Neural crest cell (in vitro differentiated cells): ENCODE measurements around the gene AHNAK2. TPM values are rescaled to one million over a fixed set of nuclear protein-coding genes. Genes with fewer than 3 reads are reported as not detected.
"Not testable (repeated sequence)": the region's sequence is repeated elsewhere in the genome, so short reads cannot be mapped to it uniquely, and the experiment has no call there.

Experiments
- DNase-seq: peaks from one replicate; pipeline ENCODE4 v3.0.0; 2021; ENCODE audit warnings: low read depth, mixed read lengths, low spot score
- H3K27ac Mint-ChIP-seq: one replicate; pipeline ENCODE4 v1.8.0; 2021; ENCODE audit warnings: mild to moderate bottlenecking, mixed read lengths; ENCODE audit not compliant: unreplicated experiment
- H3K27me3 Mint-ChIP-seq: 2 replicates; pipeline ENCODE4 v1.8.0; 2021; ENCODE audit warnings: low read depth, mild to moderate bottlenecking, mixed read lengths
- H3K36me3 Mint-ChIP-seq: 2 replicates; pipeline ENCODE4 v1.8.0; 2021; ENCODE audit warnings: low read depth, mild to moderate bottlenecking, mixed read lengths
- H3K4me1 Mint-ChIP-seq: 2 replicates; pipeline ENCODE4 v1.8.0; 2021; ENCODE audit warnings: mixed read lengths
- H3K4me3 Mint-ChIP-seq: one replicate; pipeline ENCODE4 v1.8.0; 2021; ENCODE audit warnings: mild to moderate bottlenecking, mixed read lengths
- H3K9me3 Mint-ChIP-seq: 2 replicates; pipeline ENCODE4 v1.8.0; 2021; ENCODE audit warnings: mixed read lengths
- total RNA-seq: library from RNA; stranded (reverse); gene quantifications from 2 replicates; pipeline ENCODE4 v1.2.1, GENCODE V29; 2021
- TF ChIP-seq, protein P1 (sequence below): fragments of 200-600 bp; sonication (generic); conservative IDR thresholded peaks from 2 replicates; pipeline ENCODE4 v1.5.0; 2021; ENCODE audit warnings: antibody characterized with exemption, mild to moderate bottlenecking

The AHNAK2 gene
- total RNA-seq, 1 donor from 2014 or later = 1.4 TPM

DNA sequence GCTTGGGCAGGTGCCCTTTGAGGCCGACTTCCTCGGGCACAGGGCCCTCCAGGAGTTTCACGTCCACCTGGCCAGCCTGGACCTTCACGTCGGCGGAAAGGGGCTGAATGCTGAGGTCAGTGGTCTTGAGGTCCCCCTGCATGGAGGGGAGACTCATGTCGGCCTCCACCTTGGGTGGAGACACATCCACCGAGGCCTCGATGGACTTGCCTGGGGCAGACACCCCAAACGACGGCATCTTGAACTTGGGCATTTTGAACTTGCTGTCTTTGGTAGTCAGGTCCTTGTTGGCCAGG is 29.5 kb downstream of the AHNAK2 start:
- H3K27me3 Mint-ChIP-seq = no peaks in the 10 kb centered on the region
- TF ChIP-seq, protein P1, sequence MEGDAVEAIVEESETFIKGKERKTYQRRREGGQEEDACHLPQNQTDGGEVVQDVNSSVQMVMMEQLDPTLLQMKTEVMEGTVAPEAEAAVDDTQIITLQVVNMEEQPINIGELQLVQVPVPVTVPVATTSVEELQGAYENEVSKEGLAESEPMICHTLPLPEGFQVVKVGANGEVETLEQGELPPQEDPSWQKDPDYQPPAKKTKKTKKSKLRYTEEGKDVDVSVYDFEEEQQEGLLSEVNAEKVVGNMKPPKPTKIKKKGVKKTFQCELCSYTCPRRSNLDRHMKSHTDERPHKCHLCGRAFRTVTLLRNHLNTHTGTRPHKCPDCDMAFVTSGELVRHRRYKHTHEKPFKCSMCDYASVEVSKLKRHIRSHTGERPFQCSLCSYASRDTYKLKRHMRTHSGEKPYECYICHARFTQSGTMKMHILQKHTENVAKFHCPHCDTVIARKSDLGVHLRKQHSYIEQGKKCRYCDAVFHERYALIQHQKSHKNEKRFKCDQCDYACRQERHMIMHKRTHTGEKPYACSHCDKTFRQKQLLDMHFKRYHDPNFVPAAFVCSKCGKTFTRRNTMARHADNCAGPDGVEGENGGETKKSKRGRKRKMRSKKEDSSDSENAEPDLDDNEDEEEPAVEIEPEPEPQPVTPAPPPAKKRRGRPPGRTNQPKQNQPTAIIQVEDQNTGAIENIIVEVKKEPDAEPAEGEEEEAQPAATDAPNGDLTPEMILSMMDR = no peak
- no peak for DNase-seq
- H3K4me3 Mint-ChIP-seq = no peak overlapping the region
- no peaks in the 10 kb centered on the region for H3K36me3 Mint-ChIP-seq
- no peak overlapping the region for H3K27ac Mint-ChIP-seq
- no peaks in the 10 kb centered on the region for H3K4me1 Mint-ChIP-seq
- no peaks in the 10 kb centered on the region for H3K9me3 Mint-ChIP-seq

DNA sequence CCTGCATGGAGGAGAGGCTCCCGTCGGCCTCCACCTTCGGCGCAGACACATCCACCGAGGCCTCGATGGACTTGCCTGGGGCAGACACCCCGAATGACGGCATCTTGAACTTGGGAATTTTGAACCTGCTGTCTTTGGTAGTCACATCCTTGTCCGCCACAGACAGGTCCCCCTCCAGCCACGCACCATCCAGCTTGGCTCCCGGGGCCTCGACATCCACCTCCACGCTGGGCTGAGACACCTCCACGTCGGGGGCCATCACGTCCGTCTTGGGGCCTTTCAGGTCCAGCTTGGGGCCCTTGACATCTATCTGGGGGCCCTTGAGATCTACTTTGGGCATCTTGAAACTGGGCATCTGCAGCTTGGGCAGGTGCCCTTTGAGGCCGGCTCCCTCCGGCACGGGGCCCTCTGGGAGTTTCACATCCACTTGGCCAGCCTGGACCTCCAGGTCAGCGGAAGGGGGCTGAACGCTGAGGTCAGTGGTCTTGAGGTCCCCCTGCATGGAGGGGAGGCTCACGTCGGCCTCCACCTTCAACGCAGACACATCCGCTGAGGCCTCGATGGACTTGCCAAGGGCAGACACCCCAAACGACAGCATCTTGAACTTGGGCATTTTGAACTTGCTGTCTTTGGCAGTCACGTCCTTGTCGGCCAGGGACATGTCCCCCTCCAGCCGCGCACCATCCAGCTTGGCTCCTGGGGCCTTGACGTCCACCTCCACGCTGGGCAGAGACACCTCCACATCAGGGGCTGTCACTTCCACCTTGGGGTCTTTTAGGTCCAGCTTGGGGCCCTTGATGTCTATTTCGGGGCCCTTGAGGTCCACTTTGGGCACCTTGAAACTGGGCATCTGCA is 30.1 kb downstream of the AHNAK2 start:
- not testable (repeated sequence) for H3K4me1 Mint-ChIP-seq, H3K27ac Mint-ChIP-seq, H3K4me3 Mint-ChIP-seq, DNase-seq, H3K36me3 Mint-ChIP-seq, H3K9me3 Mint-ChIP-seq, H3K27me3 Mint-ChIP-seq

DNA sequence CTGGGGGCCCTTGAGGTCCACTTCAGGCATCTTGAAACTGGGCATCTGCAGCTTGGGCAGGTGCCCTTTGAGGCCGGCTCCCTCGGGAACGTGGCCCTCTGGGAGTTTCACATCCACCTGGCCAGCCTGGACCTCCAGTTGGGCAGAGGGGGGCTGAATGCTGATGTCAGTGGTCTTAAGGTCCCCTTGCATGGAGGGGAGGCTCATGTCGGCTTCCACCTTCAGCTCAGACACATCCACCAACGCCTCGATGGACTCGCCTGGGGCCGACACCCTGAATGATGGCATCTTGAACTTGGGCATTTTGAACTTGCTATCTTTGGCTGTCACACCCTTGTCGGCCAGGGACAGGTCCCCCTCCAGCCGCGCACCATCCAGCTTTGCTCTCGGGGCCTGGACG is 31.0 kb downstream of the AHNAK2 start:
- not testable (repeated sequence) for H3K27ac Mint-ChIP-seq, H3K4me3 Mint-ChIP-seq, H3K27me3 Mint-ChIP-seq, H3K9me3 Mint-ChIP-seq, H3K4me1 Mint-ChIP-seq, H3K36me3 Mint-ChIP-seq, DNase-seq

DNA sequence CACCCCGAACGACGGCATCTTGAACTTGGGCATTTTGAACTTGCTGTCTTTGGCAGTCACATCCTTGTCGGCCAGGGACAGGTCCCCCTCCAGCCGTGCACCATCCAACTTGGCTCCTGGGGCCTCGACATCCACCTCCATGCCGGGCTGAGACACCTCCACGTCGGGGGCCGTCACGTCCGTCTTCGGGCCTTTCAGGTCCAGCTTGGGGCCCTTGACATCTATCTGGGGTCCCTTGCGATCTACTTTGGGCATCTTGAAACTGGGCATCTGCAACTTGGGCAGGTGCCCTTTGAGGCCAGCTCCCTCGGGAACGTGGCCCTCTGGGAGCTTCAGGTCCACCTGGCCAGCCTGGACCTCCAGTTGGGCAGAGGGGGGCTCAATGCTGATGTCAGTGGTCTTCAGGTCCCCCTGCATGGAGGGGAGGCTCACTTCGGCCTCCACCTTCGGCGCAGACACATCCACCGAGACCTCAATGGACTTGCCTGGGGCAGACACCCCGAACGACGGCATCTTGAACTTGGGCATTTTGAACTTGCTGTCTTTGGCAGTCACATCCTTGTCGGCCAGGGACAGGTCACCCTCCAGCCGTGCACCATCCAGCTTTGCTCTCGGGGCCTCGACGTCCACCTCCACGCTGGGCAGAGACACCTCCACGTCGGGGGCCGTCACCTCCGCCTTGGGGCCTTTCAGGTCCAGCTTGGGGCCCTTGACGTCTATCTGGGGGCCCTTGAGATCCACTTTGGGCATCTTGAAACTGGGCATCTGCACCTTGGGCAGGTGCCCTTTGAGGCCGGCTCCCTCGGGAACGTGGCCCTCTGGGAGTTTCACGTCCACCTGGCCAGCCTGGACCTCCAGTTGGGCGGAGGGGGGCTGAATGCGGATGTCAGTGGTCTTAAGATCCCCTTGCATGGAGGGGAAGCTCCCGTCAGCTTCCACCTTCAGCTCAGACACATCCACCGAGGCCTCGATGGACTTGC is 31.9 kb downstream of the AHNAK2 start:
- H3K36me3 Mint-ChIP-seq, H3K9me3 Mint-ChIP-seq, H3K4me1 Mint-ChIP-seq, DNase-seq, H3K27ac Mint-ChIP-seq, H3K27me3 Mint-ChIP-seq, H3K4me3 Mint-ChIP-seq: not testable (repeated sequence)

DNA sequence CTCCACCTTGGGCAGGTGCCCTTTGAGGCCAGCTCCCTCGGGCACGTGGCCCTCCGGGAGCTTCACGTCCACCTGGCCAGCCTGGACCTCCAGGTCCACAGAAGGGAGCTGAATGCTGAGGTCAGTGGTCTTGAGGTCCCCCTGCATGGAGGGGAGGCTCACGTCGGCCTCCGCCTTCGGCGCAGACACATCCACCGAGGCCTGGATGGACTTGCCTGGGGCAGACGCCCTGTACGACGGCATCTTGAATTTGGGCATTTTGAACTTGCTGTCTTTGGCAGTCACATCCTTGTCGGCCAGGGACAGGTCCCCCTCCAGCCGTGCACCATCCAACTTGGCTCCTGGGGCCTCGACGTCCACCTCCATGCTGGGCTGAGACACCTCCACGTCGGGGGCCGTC is 32.9 kb downstream of the AHNAK2 start:
- not testable (repeated sequence) for H3K36me3 Mint-ChIP-seq, H3K27me3 Mint-ChIP-seq, H3K27ac Mint-ChIP-seq, H3K9me3 Mint-ChIP-seq, DNase-seq, H3K4me1 Mint-ChIP-seq, H3K4me3 Mint-ChIP-seq

DNA sequence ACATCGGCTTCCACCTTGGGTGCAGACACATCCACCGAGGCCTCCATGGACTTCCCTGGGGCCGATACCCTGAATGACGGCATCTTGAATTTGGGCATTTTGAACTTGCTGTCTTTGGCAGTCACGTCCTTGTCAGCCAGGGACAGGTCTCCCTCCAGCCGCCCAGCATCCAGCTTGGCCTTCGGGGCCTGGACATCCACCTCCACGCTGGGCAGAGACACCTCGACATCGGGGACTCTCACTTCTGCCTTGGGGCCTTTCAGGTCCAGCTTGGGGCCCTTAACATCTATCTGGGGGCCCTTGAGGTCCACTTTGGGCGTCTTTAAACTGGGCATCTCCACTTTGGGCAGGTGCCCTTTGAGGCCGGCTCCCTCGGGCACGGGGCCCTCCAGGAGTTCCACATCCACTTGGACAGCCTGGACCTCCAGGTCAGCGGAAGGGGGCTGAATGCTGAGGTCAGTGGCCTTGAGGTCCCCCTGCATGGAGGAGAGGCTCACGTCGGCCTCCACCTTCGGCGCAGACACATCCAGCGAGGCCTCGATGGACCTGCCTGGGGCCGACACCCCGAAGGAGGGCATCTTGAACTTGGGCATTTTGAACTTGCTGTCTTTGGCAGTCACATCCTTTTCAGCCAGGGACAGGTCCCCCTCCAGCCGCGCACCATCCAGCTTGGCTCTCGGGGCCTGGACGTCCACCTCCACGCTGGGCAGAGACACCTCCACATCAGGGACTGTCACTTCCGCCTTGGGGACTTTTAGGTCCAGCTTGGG is 33.6 kb downstream of the AHNAK2 start:
- not testable (repeated sequence) for H3K4me1 Mint-ChIP-seq, H3K4me3 Mint-ChIP-seq, H3K36me3 Mint-ChIP-seq, DNase-seq, H3K27ac Mint-ChIP-seq, H3K9me3 Mint-ChIP-seq
- peaks cover 13% of the 10 kb centered on the region for H3K27me3 Mint-ChIP-seq

DNA sequence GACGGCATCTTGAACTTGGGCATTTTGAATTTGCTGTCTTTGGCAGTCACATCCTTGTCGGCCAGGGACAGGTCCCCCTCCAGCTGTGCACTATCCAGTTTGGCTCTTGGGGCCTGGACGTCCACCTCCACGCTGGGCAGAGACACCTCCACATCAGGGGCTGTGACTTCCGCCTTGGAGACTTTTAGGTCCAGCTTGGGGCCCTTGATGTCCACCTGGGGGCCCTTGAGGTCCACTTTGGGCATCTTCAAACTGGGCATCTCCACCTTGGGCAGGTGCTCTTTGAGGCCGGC is 34.2 kb downstream of the AHNAK2 start:
- DNase-seq, H3K27ac Mint-ChIP-seq, H3K9me3 Mint-ChIP-seq, H3K4me1 Mint-ChIP-seq, H3K36me3 Mint-ChIP-seq, H3K4me3 Mint-ChIP-seq: not testable (repeated sequence)
- peaks cover 19% of the 10 kb centered on the region for H3K27me3 Mint-ChIP-seq

DNA sequence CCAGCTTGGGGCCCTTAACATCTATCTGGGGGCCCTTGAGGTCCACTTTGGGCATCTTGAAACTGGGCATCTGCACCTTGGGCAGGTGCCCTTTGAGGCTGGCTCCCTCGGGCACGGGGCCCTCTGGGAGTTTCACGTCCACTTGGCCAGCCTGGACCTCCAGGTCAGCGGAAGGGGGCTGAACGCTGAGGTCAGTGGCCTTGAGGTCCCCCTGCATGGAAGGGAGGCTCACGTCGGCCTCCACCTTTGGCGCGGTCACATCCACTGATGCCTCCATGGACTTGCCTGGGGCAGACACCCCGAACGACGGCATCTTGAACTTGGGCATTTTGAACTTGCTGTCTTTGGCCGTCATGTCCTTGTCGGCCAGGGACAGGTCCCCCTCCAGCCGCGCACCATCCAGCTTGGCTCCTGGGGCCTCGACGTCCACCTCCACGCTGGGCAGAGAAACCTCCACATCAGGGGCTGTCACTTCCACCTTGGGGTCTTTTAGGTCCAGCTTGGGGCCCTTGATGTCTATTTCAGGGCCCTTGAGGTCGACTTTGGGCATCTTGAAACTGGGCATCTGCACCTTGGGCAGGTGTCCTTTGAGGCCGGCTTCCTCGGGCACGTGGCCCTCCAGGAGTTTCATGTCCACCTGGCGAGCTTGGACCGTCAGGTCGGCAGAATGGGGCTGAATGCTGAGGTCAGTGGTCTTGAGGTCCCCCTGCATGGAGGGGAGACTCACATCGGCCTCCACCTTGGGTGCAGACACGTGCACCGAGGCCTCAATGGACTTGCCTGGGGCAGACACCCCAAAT is 34.8 kb downstream of the AHNAK2 start:
- H3K9me3 Mint-ChIP-seq, H3K4me1 Mint-ChIP-seq, H3K4me3 Mint-ChIP-seq, H3K27ac Mint-ChIP-seq, H3K36me3 Mint-ChIP-seq, DNase-seq: not testable (repeated sequence)
- peaks cover 25% of the 10 kb centered on the region for H3K27me3 Mint-ChIP-seq
